Ascending aorta (tissue), 2 donors: ENCODE results near the gene ZBTB20. TPM values are rescaled to one million over a fixed set of nuclear protein-coding genes. Genes with fewer than 3 reads are reported as not detected.

ENCODE experiments used
- DNase-seq, 2 donors: peaks; one replicate each; pipeline ENCODE4 v3.0.0-alpha.2; 2019; ENCODE audit warnings: low spot score in 2 of 2
- H3K27ac ChIP-seq, 2 donors: fragments of 200-600 bp; sonication (generic); one replicate each; pipeline ENCODE4 v1.5.1; 2016 to 2017; ENCODE audit warnings: mild to moderate bottlenecking in 1 of 2
- H3K27me3 ChIP-seq: fragments of 200-600 bp; sonication (generic); one replicate; pipeline ENCODE4 v1.5.1; 2017
- H3K36me3 ChIP-seq, 2 donors: fragments of 200-600 bp; sonication (generic); one replicate each; pipeline ENCODE4 v1.5.1; 2016
- H3K4me1 ChIP-seq, 2 donors: fragments of 200-600 bp; sonication (generic); one replicate each; pipeline ENCODE4 v1.5.1; 2016 to 2017; ENCODE audit warnings: mild to moderate bottlenecking in 1 of 2
- H3K4me3 ChIP-seq, 2 donors: fragments of 200-600 bp; sonication (generic); one replicate each; pipeline ENCODE4 v1.5.1; 2016 to 2017; ENCODE audit warnings: mild to moderate bottlenecking in 1 of 2
- H3K9me3 ChIP-seq, 2 donors: fragments of 200-600 bp; sonication (generic); one replicate each; pipeline ENCODE4 v1.5.1; 2016
- intact Hi-C: fragments of 100-400 bp; cut with DNase I; formaldehyde crosslinking; loops from one replicate; pipeline ENCODE4 v1.15.1; 2023
- total RNA-seq: library from RNA; depleted of rRNA; stranded (reverse); fragments of >200 nt; gene quantifications from one replicate; pipeline ENCODE4 v1.1.0, GENCODE V29; 2016
- TF ChIP-seq, protein P1 (sequence below), 3 experiments: fragments of 200-600 bp in 2 of 3; fragments of 450-650 bp in 1 of 3; sonication (generic) in 2 of 3; IDR thresholded peaks; one replicate each; pipeline ENCODE4 v1.5.1; 2016 to 2019; ENCODE audit warnings: antibody characterized with exemption in 3 of 3, mild to moderate bottlenecking in 1 of 3, moderate library complexity in 1 of 3

Gene ZBTB20
- total RNA-seq, 1 donor from 2014 or later = 60.3 TPM

DNA sequence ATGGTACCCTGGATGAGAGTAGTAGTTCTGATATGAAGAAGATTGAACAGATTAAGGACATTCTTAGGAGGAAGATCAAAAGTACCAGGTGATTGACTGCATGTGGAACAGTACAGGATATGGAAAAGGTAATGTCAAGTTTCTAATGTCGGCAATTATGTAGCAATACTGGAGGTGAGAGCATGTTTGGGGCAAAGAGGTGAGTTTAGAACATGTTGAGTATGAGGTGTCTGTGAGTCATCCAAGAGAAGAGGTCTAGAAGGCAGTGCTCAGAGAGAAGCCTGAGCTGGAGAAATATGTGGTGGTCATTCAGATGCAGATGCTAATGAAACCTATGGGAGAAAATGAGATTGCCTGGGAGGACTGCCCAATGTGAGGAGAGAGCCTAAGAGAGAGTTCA, 305.6 kb downstream of the ZBTB20 start:
- no peak for DNase-seq
- Histone ChIP-seq H3K27ac (no peak overlapping the region), H3K36me3 (no peaks in the 10 kb centered on the region), H3K9me3 (no peaks in the 10 kb centered on the region), H3K4me3 (no peak overlapping the region), H3K4me1 (no peaks in the 10 kb centered on the region), H3K27me3 (no peaks in the 10 kb centered on the region)
- TF ChIP-seq, protein P1, sequence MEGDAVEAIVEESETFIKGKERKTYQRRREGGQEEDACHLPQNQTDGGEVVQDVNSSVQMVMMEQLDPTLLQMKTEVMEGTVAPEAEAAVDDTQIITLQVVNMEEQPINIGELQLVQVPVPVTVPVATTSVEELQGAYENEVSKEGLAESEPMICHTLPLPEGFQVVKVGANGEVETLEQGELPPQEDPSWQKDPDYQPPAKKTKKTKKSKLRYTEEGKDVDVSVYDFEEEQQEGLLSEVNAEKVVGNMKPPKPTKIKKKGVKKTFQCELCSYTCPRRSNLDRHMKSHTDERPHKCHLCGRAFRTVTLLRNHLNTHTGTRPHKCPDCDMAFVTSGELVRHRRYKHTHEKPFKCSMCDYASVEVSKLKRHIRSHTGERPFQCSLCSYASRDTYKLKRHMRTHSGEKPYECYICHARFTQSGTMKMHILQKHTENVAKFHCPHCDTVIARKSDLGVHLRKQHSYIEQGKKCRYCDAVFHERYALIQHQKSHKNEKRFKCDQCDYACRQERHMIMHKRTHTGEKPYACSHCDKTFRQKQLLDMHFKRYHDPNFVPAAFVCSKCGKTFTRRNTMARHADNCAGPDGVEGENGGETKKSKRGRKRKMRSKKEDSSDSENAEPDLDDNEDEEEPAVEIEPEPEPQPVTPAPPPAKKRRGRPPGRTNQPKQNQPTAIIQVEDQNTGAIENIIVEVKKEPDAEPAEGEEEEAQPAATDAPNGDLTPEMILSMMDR (IDR thresholded peaks at IDR 0.05) = no peak
- intact Hi-C loops = no loop called here

DNA sequence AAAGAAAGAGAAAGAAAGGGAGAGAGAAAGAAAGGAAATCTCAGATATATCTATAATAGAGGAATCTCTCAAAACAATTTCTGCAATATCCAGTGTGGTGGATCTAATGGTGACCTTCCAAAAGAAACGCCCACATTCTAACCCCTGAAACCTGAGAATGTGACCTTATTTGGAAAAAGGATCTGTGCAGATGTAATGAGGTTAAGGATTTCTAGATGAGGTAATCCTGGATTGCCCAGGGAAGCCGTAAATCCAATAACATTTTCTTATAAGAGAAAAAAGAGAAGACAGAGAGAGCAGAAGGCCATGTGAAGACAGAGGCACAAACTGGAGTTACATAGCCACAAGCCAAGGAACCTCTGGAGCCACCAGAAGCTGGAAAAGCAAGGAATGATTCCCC, 307.6 kb downstream of the ZBTB20 start:
- intact Hi-C loops = no loop called here
- TF ChIP-seq, protein P1 (IDR thresholded peaks at IDR 0.05) = no peak
- H3K27me3 ChIP-seq = no peaks in the 10 kb centered on the region

DNA sequence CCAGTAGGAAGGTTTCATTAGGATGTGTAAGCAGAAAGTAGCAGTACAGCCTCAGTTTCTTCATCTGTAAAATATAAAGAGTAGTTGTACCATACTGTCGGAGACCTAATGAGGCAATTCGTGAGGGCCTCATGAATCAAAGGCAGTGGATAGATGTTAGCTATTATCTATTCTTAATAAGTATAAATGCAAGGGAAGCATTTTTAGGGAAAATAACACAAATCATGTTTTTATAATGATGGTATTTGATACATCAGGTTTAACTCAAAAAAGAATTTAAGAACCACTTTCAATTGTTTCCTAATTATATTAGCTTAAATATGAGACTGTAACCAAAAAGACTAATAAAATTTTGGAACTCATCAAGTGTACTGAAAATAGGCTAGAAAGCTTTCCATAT, 309.1 kb downstream of the ZBTB20 start:
- intact Hi-C loops = no loop called here
- H3K27ac ChIP-seq = no peak overlapping the region
- H3K4me3 ChIP-seq = no peak overlapping the region
- H3K36me3 ChIP-seq = no peaks in the 10 kb centered on the region
- H3K4me1 ChIP-seq = no peaks in the 10 kb centered on the region
- DNase-seq = no peak
- H3K27me3 ChIP-seq = no peaks in the 10 kb centered on the region
- no peaks in the 10 kb centered on the region for H3K9me3 ChIP-seq
- TF ChIP-seq, protein P1 (IDR thresholded peaks at IDR 0.05) = no peak

More for the DNA sequence above, 307.6 kb downstream of the ZBTB20 start:
- no peak overlapping the region for H3K4me3 ChIP-seq
- no peaks in the 10 kb centered on the region for H3K9me3 ChIP-seq
- no peaks in the 10 kb centered on the region for H3K4me1 ChIP-seq
- no peak overlapping the region for H3K27ac ChIP-seq
- no peaks in the 10 kb centered on the region for H3K36me3 ChIP-seq
- DNase-seq = no peak

DNA sequence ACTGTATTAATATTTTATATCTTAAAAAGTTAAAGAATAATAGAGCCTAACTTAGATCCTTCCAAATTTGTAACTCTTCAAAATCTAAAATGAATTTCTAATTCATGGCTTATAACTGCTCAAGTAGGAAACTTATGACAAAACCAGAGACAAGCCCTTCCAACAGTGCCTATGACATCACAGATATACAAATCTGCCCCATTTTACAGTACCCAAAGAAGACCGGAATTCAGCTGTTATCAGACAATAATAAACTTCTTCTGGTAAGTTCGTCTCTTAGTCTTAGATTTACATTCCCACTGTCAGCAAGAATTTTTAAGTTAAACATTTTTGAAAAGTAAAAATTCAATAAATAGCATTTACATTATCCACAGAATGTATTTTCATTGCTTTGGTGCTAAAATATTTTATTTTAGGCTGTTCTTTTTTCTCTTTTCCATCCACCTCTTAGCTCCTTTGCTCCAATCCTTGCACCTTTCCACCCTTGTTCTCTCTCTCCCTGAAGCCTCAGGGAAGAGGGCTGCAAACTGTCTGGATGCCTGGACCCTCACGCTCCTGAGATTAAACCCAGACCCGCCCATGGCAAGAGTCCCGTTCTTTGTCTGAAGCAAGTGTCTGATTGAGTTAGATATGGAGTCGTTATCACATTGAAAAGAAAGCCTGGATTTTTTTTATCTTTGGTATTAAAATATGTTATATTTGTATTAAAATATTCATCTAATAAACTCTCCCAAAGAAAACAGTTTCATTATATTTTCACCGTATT, 312.7 kb downstream of the ZBTB20 start:
- intact Hi-C loops = no loop called here
- Histone ChIP-seq H3K9me3 (no peaks in the 10 kb centered on the region), H3K4me1 (no peaks in the 10 kb centered on the region)

DNA sequence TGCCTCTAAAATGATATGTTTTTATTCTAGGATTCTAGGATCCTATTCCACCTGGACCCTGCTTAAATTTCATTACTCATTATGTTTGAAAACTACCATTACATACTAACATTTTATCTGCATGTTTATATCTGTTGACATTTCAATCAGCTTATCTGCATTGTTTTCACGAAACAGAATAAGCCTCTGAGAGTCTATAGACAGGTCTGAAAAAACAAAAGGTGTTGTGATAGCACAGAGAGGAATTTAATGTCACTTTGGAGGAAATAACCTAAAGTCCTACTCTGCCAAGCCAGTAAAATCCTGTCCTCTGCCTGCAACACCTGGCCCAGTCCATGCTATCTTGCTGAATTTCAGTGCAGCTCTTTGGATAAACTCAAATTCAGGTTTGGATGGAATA, 315.2 kb downstream of the ZBTB20 start:
- Histone ChIP-seq H3K9me3 (no peaks in the 10 kb centered on the region), H3K36me3 (no peaks in the 10 kb centered on the region), H3K27me3 (no peaks in the 10 kb centered on the region), H3K27ac (no peak overlapping the region), H3K4me1 (no peaks in the 10 kb centered on the region), H3K4me3 (no peak overlapping the region)
- DNase-seq = no peak
- TF ChIP-seq, protein P1 (IDR thresholded peaks at IDR 0.05) = no peak
- intact Hi-C loops = no loop called here

More for the DNA sequence above, 312.7 kb downstream of the ZBTB20 start:
- H3K36me3 ChIP-seq = no peaks in the 10 kb centered on the region
- TF ChIP-seq, protein P1 (IDR thresholded peaks at IDR 0.05) = no peak
- H3K4me3 ChIP-seq = no peak overlapping the region
- no peak for DNase-seq
- no peak overlapping the region for H3K27ac ChIP-seq
- no peaks in the 10 kb centered on the region for H3K27me3 ChIP-seq
